Measurements from ENCODE around the gene VAV2. TPM values are rescaled to one million over a fixed set of nuclear protein-coding genes. Genes with fewer than 3 reads are reported as not detected.

Gene VAV2
- total RNA-seq, 1 experiment from 2014 or later, result 9.7 TPM

GRCh38 chr9:133733796-133734533, 258.2 kb downstream of the VAV2 start:
- Histone ChIP-seq H3K9me2 (replicated peaks; ENCODE audit: low read length) (no peaks in the 10 kb centered on the region), H3K4me1 (ENCODE audit: insufficient read depth, low read length) (peaks cover 5% of the 10 kb centered on the region; the same call in 1 of the 2 replicates), H4K20me1 (ENCODE audit: low read length) (no peaks in the 10 kb centered on the region), H3K4me3 (ENCODE audit: low read length) (no peak overlapping the region), H3K9ac (ENCODE audit: low read length) (no peak overlapping the region), H3K79me2 (ENCODE audit: low read length) (no peaks in the 10 kb centered on the region), H3K9me3 (ENCODE audit: low read length) (no peaks in the 10 kb centered on the region), H3K27ac (ENCODE audit: low read length) (no peak overlapping the region), H2AFZ (ENCODE audit: low read length) (no peak overlapping the region), H3F3A (ENCODE audit: low read length, unreplicated experiment) (no peaks in the 10 kb centered on the region), H3K27me3 (ENCODE audit: low read length) (no peaks in the 10 kb centered on the region), H3K4me2 (ENCODE audit: low read length) (no peak overlapping the region), H3K36me3 (ENCODE audit: low read depth, low read length) (no peaks in the 10 kb centered on the region)
- ChIA-PET CTCF (no interaction called here), POLR2A (ENCODE audit: unreplicated experiment) (no interaction called here)
- DNase-seq (no peak), ATAC-seq (no peak)
- TF ChIP-seq CTCF (conservative IDR thresholded peaks at IDR 0.05; ENCODE audit: low read depth, low read length), result no peak
- no peak for TF ChIP-seq EZH2phosphoT487 (IDR thresholded peaks at IDR 0.05; ENCODE audit: borderline replicate concordance, low read length)
- TF ChIP-seq EZH2 (IDR thresholded peaks at IDR 0.05; ENCODE audit: low read length, unreplicated experiment), result no peak
- intact Hi-C loops (cut with micrococcal nuclease), result no loop called here
- no TSS peak for BruUV-seq (replicated peaks)

GRCh38 chr9:133733421-133733795, 258.7 kb downstream of the VAV2 start:
- intact Hi-C loops (cut with micrococcal nuclease), result no loop called here
- CTCF ChIA-PET, result no interaction called here
- no peak for DNase-seq
- no TSS peak for BruUV-seq (replicated peaks)
- Histone ChIP-seq H3K27ac (ENCODE audit: low read length) (no peak overlapping the region), H3K27me3 (ENCODE audit: low read length) (no peaks in the 10 kb centered on the region), H3K79me2 (ENCODE audit: low read length) (no peaks in the 10 kb centered on the region), H3K9me3 (ENCODE audit: low read length) (no peaks in the 10 kb centered on the region), H4K20me1 (ENCODE audit: low read length) (no peaks in the 10 kb centered on the region), H3K4me2 (ENCODE audit: low read length) (no peak overlapping the region), H2AFZ (ENCODE audit: low read length) (no peak overlapping the region), H3K4me3 (ENCODE audit: low read length) (no peak overlapping the region), H3K4me1 (ENCODE audit: insufficient read depth, low read length) (peaks cover 5% of the 10 kb centered on the region; the same call in 1 of the 2 replicates), H3F3A (ENCODE audit: low read length, unreplicated experiment) (no peaks in the 10 kb centered on the region), H3K36me3 (ENCODE audit: low read depth, low read length) (no peaks in the 10 kb centered on the region), H3K9ac (ENCODE audit: low read length) (no peak overlapping the region), H3K9me2 (replicated peaks; ENCODE audit: low read length) (no peaks in the 10 kb centered on the region)
- POLR2A ChIA-PET (ENCODE audit: unreplicated experiment), result no interaction called here
- ATAC-seq, result no peak
- TF ChIP-seq CTCF (conservative IDR thresholded peaks at IDR 0.05; ENCODE audit: low read depth, low read length), result no peak
- TF ChIP-seq EZH2phosphoT487 (IDR thresholded peaks at IDR 0.05; ENCODE audit: borderline replicate concordance, low read length), result no peak
- no peak for TF ChIP-seq EZH2 (IDR thresholded peaks at IDR 0.05; ENCODE audit: low read length, unreplicated experiment)

- CTCF ChIA-PET, result no interaction called here
- ATAC-seq (no peak), DNase-seq (no peak)
- H3K27ac ChIP-seq (ENCODE audit: low read length), result no peak overlapping the region
- H3K9ac ChIP-seq (ENCODE audit: low read length), result no peak overlapping the region
- POLR2A ChIA-PET (ENCODE audit: unreplicated experiment), result no interaction called here
- intact Hi-C loops (cut with micrococcal nuclease), result no loop called here
- no peak overlapping the region for H3K4me2 ChIP-seq (ENCODE audit: low read length)
- no peaks in the 10 kb centered on the region for H3F3A ChIP-seq (ENCODE audit: low read length, unreplicated experiment)
- no peaks in the 10 kb centered on the region for H3K36me3 ChIP-seq (ENCODE audit: low read depth, low read length)
- no peaks in the 10 kb centered on the region for H3K9me2 ChIP-seq (replicated peaks; ENCODE audit: low read length)
- no peaks in the 10 kb centered on the region for H3K9me3 ChIP-seq (ENCODE audit: low read length)
- H3K79me2 ChIP-seq (ENCODE audit: low read length), result no peaks in the 10 kb centered on the region
- TF ChIP-seq CTCF (conservative IDR thresholded peaks at IDR 0.05; ENCODE audit: low read depth, low read length) (no peak), EZH2phosphoT487 (IDR thresholded peaks at IDR 0.05; ENCODE audit: borderline replicate concordance, low read length) (no peak)
- peaks cover 4% of the 10 kb centered on the region; the same call in 1 of the 2 replicates for H3K4me1 ChIP-seq (ENCODE audit: insufficient read depth, low read length)
- H3K4me3 ChIP-seq (ENCODE audit: low read length), result no peak overlapping the region
- no TSS peak for BruUV-seq (replicated peaks)
- no peaks in the 10 kb centered on the region for H4K20me1 ChIP-seq (ENCODE audit: low read length)
- no peaks in the 10 kb centered on the region for H3K27me3 ChIP-seq (ENCODE audit: low read length)
- H2AFZ ChIP-seq (ENCODE audit: low read length), result no peak overlapping the region
Observed at GRCh38 chr9:133732639-133733408, 259.3 kb downstream of the VAV2 start.
